ENCODE data around the gene MAST3.
A peak's percentile ranks its signal among the peaks of the same experiment; 100 is the strongest.

Gene MAST3

DNA sequence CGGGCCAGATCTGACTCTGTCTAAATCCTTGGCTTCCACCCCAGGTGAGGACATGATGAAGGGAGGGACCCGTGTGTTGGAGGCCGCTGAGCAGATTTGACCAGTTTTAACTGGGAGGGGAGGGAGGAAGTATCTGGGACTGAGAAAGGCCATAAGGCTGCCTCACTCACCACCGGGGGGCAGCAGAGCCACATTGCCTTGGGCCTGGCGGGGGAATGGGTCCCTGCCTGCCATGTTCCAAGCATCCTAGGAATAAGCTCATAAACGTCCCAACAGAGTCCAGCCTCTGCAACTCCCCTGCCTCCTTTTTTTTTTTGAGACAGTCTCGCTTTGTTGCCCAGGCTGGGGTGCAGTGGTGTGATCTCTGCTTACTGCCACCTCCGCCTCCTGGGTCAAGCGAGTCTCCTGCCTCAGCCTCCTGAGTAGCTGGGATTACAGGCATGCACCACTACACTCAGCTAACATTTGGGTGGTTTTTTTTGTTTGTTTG lies 15.5 kb downstream of the MAST3 start:
- peak; percentile 63 for DNase-seq (ENCODE audit: low read depth)

GRCh38 chr19:18113827-18114226 lies 16.2 kb downstream of the MAST3 start:
- DNase-seq (ENCODE audit: low read depth), result no peak

- DNase-seq (ENCODE audit: low read depth), result no peak
Measured at GRCh38 chr19:18114483-18114882, 16.9 kb downstream of the MAST3 start.

DNA sequence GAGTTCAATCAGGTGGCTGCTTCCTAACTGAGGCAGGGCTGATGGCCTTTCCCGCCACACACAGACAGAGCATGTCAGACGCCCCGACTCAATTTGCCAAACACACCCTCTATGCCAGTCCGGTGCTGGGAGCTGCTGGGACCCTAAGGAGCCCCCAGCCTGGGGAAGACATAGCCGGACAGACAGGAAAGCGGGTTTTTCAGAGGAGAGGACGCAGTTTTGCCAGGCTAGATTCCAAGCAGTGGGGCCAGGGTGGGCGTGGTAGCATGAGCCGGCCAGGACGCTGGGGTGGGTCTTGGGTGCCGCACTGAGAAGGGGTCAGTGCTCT lies 19.8 kb downstream of the MAST3 start:
- DNase-seq (ENCODE audit: low read depth), result no peak

GRCh38 chr19:18117692-18118378 lies 20.3 kb downstream of the MAST3 start:
- DNase-seq (ENCODE audit: low read depth), result peak; percentile 94

- no peak for DNase-seq (ENCODE audit: low read depth)
Measured at GRCh38 chr19:18118420-18119012, 20.9 kb downstream of the MAST3 start.

GRCh38 chr19:18119013-18119716 lies 21.6 kb downstream of the MAST3 start:
- DNase-seq (ENCODE audit: low read depth), result no peak

GRCh38 chr19:18119717-18120105 lies 22.1 kb downstream of the MAST3 start:
- DNase-seq (ENCODE audit: low read depth), result no peak

GRCh38 chr19:18120127-18120526 lies 22.5 kb downstream of the MAST3 start:
- no peak for DNase-seq (ENCODE audit: low read depth)

- no peak for DNase-seq (ENCODE audit: low read depth)
Measured at GRCh38 chr19:18121166-18121565, 23.6 kb downstream of the MAST3 start.

GRCh38 chr19:18122424-18122823 lies 24.8 kb downstream of the MAST3 start:
- no peak for DNase-seq (ENCODE audit: low read depth)

GRCh38 chr19:18122860-18123795 lies 25.6 kb downstream of the MAST3 start:
- DNase-seq (ENCODE audit: low read depth), result no peak

DNA sequence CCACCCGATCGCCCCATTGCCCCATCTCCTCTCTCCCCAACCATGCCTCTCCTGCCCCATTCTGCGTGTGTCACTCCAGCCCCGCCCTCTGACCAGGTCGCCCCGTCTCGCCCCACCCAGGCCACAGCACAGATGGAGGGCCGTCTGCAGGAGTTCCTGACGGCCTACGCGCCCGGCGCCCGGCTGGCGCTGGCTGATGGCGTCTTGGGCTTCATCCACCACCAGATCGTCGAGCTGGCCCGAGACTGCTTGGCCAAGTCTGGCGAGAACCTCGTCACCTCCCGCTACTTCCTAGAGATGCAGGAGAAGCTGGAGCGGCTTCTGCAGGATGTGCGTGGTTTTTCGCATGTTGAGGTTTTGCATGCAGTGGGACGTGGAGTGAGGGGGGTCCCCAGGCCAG lies 26.2 kb downstream of the MAST3 start:
- DNase-seq (ENCODE audit: low read depth), result no peak

GRCh38 chr19:18126097-18126496 lies 28.5 kb downstream of the MAST3 start:
- no peak for DNase-seq (ENCODE audit: low read depth)

- no peak for DNase-seq (ENCODE audit: low read depth)
Measured at GRCh38 chr19:18128044-18128443, 30.5 kb downstream of the MAST3 start.

- DNase-seq (ENCODE audit: low read depth), result no peak
Measured at GRCh38 chr19:18128805-18129204, 31.2 kb downstream of the MAST3 start.

DNA sequence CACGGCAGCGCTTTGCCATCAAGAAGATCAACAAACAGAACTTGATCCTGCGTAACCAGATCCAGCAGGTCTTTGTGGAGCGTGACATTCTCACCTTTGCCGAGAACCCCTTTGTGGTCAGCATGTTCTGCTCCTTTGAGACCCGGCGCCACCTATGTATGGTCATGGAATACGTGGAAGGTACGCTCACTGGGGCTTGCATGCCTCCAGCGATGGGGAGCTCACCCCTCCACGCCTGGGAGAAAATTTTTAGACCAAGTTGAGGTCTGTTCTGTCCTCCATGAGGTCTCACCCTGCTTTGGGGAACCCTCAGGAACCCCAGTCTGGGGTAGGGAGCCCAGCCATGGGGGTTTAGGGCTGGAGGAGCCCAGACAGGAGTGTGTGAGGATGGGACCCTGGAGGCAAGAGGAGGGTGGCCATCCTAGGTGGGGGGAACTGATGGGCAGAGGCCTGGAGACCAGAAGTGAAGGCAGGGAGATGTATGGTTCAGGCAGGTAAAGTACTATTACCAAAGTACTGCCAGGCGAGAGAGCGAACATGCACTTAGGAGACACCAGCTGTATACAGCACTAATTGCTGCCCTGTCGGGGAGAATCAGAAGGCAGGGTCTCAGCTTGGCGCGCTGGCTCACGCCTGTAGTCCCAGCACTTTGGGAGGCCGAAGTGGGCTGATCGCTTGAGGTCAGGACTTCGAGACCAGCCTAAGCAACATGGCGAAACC lies 33.1 kb downstream of the MAST3 start:
- no peak for DNase-seq (ENCODE audit: low read depth)

DNA sequence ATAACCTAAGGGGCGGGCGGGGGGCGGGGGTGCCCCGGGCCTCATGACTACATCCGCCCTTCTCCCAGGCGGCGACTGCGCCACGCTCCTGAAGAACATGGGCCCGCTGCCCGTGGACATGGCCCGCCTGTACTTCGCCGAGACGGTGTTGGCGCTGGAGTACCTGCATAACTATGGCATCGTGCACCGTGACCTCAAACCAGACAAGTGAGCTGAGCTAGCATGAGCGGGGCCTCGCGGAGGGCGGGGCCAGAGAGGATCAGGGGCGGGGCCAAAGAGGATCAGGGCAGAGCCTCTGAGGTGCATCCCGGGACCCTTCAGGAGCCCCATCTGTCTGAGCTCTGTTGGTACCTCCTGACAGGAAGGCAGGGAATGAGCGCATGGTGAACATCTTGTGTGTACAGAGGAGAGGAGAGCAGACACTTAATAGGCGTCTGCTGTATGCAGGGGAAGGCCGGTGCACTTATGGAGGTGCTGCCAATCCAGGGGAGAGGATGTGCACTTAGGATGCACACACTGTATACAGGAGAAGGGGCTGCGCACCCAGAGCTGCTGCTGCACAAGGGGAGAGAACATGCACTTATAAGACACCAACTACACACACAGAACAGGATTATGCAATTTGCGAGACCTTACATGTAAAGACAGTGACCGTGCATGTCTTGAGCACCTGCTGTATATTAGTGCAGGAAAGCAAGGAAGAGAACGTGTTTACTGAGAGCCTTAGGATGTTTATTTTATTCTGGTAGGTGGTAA lies 34.4 kb downstream of the MAST3 start:
- DNase-seq (ENCODE audit: low read depth), result no peak

- DNase-seq (ENCODE audit: low read depth), result no peak
Measured at GRCh38 chr19:18135712-18136584, 38.4 kb downstream of the MAST3 start.

GRCh38 chr19:18137242-18137641 lies 39.7 kb downstream of the MAST3 start:
- DNase-seq (ENCODE audit: low read depth), result no peak

Measured in stimulated activated CD8-positive, alpha-beta memory T cell treated with anti-CD3 and anti-CD28 coated beads, Interleukin-15, amount 100 ng/mL, for 24 hours (primary cell).